Stomach smooth muscle (tissue), 2 donors: ENCODE measurements around the gene SULT1C2.
"Not testable (repeated sequence)": the region's sequence is repeated elsewhere in the genome, so short reads cannot be mapped to it uniquely, and the experiment has no call there.

Experiments
- H3K27ac ChIP-seq: one replicate; pipeline ENCODE4 v1.7.0; 2013; ENCODE audit warnings: mild to moderate bottlenecking, low read length, inconsistent platforms
- H3K27me3 ChIP-seq, 2 donors: one replicate each; pipeline ENCODE4 v1.7.0; 2013; ENCODE audit warnings: low read length in 2 of 2; ENCODE audit not compliant: insufficient read depth in 2 of 2, control insufficient read depth in 1 of 2
- H3K36me3 ChIP-seq, 2 donors: one replicate each; pipeline ENCODE4 v1.7.0; 2013; ENCODE audit warnings: low read length in 2 of 2; ENCODE audit not compliant: control insufficient read depth in 2 of 2, insufficient read depth in 2 of 2
- H3K4me1 ChIP-seq: one replicate; pipeline ENCODE4 v1.7.0; 2013; ENCODE audit warnings: low read length; ENCODE audit not compliant: control insufficient read depth, insufficient read depth
- H3K4me3 ChIP-seq, 2 donors: one replicate each; pipeline ENCODE4 v1.7.0; 2013; ENCODE audit warnings: low read length in 2 of 2
- H3K9ac ChIP-seq, 2 donors: one replicate each; pipeline ENCODE4 v1.7.0; 2013; ENCODE audit warnings: low read length in 2 of 2, mild to moderate bottlenecking in 1 of 2
- H3K9me3 ChIP-seq, 2 donors: one replicate each; pipeline ENCODE4 v1.7.0; 2013; ENCODE audit warnings: low read length in 2 of 2; ENCODE audit not compliant: control insufficient read depth in 2 of 2
- donor health status: healthy.
- donor health status: Pancreatic carcinoma.

The SULT1C2 gene

DNA sequence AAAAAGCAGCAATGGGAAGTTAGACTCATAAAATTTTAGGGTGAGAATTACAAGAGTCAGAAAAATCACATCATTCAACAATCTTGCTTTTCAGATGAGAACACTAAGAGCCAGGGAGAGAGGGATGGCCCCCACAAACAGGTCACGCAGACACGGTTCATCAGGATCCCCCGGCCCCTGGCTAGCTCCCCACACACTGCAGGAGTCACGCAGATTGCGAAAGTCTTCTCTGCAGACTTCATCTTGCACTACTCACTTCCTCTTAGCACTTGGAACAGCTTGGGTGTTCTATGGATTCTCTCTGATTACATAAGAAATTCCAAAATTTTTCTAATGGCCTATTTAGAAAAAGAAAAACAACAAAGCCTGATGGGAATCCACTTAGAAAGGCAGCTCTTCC is 21.6 kb upstream of the SULT1C2 start:
- H3K36me3 ChIP-seq = no peaks in the 10 kb centered on the region
- H3K27ac ChIP-seq = no peak overlapping the region
- H3K27me3 ChIP-seq = no peaks in the 10 kb centered on the region
- H3K4me1 ChIP-seq = no peaks in the 10 kb centered on the region
- no peaks in the 10 kb centered on the region for H3K9me3 ChIP-seq
- H3K9ac ChIP-seq = no peak overlapping the region
- no peak overlapping the region for H3K4me3 ChIP-seq

DNA sequence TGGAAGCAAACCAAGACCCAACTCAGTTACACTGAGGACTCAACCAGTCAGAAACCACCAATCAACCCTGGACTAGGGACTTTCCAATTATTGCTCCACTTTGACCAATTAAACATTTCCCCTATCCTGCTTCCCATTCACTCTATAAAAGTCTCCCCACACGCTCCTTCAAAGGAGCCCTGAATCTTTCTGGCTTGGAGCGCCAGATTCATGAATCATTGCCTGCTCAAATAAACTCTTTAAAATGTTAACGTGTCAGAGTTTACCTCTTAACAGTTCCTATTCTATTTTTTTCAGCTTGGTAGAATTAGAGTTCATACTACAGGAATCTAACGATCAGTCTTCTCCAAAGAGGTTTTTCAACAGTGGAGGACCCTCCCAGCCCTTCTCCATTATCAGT is 20.7 kb upstream of the SULT1C2 start:
- H3K9me3 ChIP-seq = no peaks in the 10 kb centered on the region
- H3K27ac ChIP-seq = no peak overlapping the region
- H3K4me1 ChIP-seq = no peaks in the 10 kb centered on the region
- no peaks in the 10 kb centered on the region for H3K27me3 ChIP-seq
- H3K36me3 ChIP-seq = no peaks in the 10 kb centered on the region
- no peak overlapping the region for H3K9ac ChIP-seq
- no peak overlapping the region for H3K4me3 ChIP-seq

DNA sequence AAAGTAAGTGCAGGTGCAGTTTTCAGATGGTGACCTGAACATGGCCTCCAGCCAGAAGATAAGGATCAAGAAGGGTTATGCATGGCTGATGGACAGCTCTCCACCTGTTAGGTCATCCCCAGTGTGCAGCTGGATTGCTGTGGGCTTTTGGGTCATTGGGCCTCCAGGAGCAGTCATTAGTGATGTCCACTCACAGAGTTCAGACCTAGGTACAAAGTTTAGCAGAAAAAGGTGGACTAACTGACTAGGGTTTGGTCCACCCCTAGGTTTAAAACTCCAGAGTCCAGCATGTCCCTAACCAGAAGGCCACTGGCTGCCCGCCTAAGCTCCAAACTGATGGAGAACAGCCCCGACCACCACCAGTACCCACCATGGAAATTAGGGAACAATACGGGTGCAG is 18.3 kb upstream of the SULT1C2 start:
- Histone ChIP-seq H3K36me3 (no peaks in the 10 kb centered on the region), H3K9me3 (no peaks in the 10 kb centered on the region), H3K27me3 (no peaks in the 10 kb centered on the region), H3K27ac (no peak overlapping the region), H3K4me1 (no peaks in the 10 kb centered on the region), H3K9ac (no peak overlapping the region), H3K4me3 (no peak overlapping the region)

DNA sequence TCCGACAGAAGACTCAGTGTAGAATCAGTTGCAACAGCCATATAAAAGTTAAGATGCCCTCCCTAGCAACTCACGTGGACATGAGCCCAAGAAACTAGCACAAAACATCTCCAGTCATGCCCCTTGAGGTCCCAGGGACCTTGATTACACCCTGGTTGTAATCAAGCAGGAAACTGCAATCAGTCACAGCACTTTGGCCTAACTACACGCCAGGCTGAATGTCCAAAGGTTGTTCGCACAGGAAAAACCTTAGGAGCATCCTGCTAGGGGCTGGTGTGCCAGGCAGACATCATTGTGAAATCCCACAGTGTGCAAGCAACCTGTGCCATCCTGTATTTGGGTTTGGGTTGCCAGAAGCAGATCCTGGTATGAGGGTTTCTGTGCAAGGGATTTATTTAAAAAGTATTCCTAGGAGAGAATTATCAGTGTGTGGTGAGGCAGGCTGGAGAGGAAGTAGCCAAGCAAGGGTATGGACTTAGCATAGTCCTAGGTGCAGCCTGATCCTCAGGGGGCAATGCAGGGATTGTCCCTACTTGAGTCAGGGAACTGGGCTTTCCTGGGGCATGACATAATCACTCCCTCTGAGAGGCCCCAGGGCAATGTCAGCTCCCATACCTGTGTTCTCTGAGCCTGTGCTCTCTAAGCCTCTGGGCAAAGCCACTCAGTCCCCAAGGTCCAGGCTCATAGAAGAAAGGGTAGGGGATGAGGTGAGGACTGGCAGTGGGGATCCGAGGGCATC is 17.8 kb upstream of the SULT1C2 start:
- no peak overlapping the region for H3K9ac ChIP-seq
- no peak overlapping the region for H3K4me3 ChIP-seq
- no peaks in the 10 kb centered on the region for H3K36me3 ChIP-seq
- no peaks in the 10 kb centered on the region for H3K9me3 ChIP-seq
- H3K4me1 ChIP-seq = no peaks in the 10 kb centered on the region
- H3K27ac ChIP-seq = no peak overlapping the region
- no peaks in the 10 kb centered on the region for H3K27me3 ChIP-seq

DNA sequence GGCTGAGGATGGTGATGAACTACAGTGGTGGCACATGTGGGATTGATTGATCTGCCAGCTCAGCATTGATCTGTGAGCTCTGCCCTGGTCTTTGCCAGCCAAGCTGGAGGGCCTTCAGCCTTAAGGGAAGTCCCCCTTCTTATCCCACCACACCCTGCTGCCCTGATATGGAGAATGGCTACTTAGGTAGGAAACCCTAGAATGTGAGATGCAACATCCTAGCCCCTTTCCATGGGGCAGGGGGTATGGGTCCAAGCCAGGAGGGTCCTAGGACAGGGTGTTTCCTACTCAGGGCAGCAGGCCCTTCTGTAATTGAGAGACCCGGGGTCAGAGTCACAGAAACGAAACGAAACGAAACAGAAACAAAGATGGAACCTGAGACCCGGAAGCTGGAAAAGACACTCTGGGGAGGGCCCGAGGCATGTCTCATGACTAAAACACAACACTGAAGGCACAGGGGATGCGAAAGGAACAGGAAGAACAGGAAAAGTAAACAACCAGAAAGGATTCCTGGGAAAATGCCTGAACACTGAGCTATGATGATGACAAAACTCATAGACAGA is 16.9 kb upstream of the SULT1C2 start:
- peak overlapping the region in 1 of 2 donors; percentile 50 for H3K9ac ChIP-seq
- H3K4me3 ChIP-seq = peak overlapping the region; percentile 63 to 69

DNA sequence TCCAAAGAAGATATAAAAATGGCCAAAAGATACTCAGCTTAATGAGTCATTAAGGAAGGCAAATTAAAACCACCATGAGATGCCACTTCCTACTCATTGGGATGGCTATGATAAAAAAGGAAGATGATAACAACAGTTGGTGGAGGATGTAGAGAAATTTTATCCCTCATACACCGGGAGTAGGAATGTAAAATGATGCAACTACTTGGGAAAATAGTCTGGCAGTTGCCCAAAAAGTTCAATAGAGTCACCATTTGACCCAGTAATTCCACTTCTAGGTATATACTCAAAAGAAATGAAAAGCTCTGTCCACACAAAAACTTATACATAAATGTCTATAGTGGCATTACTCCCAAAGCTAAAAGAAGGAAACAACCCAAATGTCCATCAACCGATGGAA is 10.1 kb upstream of the SULT1C2 start:
- Histone ChIP-seq H3K27ac (no peak overlapping the region), H3K27me3 (no peaks in the 10 kb centered on the region), H3K9ac (no peak overlapping the region), H3K4me3 (no peak overlapping the region), H3K36me3 (no peaks in the 10 kb centered on the region), H3K4me1 (no peaks in the 10 kb centered on the region), H3K9me3 (no peaks in the 10 kb centered on the region)

More for the DNA sequence above, 16.9 kb upstream of the SULT1C2 start:
- H3K4me1 ChIP-seq = no peaks in the 10 kb centered on the region
- H3K36me3 ChIP-seq = no peaks in the 10 kb centered on the region
- H3K27ac ChIP-seq = no peak overlapping the region
- H3K9me3 ChIP-seq = no peaks in the 10 kb centered on the region
- no peaks in the 10 kb centered on the region for H3K27me3 ChIP-seq

DNA sequence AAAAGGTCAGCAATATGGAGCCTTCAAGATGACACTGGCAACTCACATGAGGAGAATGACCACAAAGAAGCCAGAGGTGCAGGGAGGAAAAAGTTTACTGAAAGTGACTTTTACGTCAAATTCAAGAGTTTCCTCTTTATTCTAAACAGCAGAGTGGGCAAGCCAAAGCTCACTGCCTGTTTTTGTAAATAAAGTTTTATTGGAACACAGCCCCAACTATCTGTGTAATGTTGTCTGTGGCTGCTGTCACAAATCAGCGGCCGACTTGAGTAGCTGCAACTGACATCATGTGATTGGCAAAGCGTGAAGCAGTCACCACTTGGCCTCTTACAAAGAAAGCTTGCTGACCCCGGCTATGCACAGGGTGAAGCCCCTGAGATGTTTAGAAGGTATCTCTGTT is 9.2 kb upstream of the SULT1C2 start:
- H3K4me1 ChIP-seq = no peaks in the 10 kb centered on the region
- H3K36me3 ChIP-seq = no peaks in the 10 kb centered on the region
- H3K27ac ChIP-seq = no peak overlapping the region
- no peaks in the 10 kb centered on the region for H3K27me3 ChIP-seq
- H3K9me3 ChIP-seq = no peaks in the 10 kb centered on the region
- H3K9ac ChIP-seq = no peak overlapping the region
- no peak overlapping the region for H3K4me3 ChIP-seq

DNA sequence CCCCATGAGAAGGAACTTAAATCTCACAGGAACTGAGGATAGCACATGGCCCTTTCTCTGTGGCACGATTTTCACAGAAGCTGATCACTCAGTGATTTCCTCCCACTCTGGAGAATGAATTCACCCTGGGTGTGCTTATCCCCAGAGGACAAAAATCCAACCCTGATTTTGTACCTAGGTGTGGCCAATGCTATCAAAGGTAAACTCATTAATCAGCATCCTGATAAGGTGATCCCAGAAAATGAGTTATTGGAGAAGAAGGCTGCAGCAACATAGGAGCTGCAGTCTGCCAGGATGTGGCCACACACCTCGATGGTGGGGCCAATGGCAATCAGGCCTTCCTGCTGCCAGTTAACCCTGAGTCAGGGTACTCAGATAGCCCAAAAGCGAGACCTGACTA is 8.2 kb upstream of the SULT1C2 start:
- Histone ChIP-seq H3K9ac (no peak overlapping the region), H3K36me3 (no peaks in the 10 kb centered on the region), H3K9me3 (no peaks in the 10 kb centered on the region), H3K4me1 (no peaks in the 10 kb centered on the region), H3K27ac (no peak overlapping the region), H3K27me3 (no peaks in the 10 kb centered on the region), H3K4me3 (no peak overlapping the region)

DNA sequence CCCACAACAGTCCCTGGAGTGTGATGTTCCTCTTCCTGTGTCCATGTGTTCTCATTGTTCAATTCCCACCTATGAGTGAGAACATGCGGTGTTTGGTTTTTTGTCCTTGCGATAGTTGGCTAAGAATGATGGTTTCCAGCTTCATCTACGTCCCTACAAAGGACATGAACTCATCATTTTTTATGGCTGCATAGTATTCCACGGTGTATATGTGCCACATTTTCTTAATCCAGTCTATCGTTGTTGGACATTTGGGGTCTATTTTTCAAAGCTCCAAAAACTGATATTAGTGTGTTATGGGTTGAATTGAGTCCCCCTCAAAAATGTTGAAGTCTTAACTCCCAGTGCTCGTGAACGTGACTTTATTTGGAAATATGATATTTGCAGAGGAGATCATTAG is 4.1 kb upstream of the SULT1C2 start:
- H3K4me1 ChIP-seq, H3K9me3 ChIP-seq, H3K4me3 ChIP-seq, H3K27ac ChIP-seq, H3K9ac ChIP-seq, H3K36me3 ChIP-seq, H3K27me3 ChIP-seq: not testable (repeated sequence)

DNA sequence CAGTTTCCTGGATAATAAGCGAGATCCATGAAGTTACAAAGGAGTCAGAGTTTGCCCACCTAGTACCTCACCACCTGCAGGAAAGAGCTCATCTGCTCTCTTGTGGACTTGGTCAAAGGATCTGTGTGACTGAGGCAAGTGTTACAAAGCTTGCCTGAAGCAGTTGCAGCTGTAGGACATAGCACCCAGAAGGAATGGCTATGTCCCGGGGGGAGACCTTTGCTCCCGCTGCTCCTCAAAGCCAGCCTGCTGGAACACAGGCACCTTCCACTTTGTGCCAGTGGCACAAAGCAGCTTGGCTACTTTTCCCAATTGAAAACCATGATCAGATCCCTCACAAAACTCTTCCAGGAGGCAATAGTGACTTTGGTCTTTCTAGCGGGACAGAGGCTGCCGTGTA is 3.1 kb upstream of the SULT1C2 start:
- Histone ChIP-seq H3K9me3 (peaks cover 0 to 4% of the 10 kb centered on the region in 2 donors), H3K9ac (no peak overlapping the region), H3K4me1 (no peaks in the 10 kb centered on the region), H3K36me3 (no peaks in the 10 kb centered on the region), H3K27ac (no peak overlapping the region), H3K27me3 (no peaks in the 10 kb centered on the region), H3K4me3 (no peak overlapping the region)

DNA sequence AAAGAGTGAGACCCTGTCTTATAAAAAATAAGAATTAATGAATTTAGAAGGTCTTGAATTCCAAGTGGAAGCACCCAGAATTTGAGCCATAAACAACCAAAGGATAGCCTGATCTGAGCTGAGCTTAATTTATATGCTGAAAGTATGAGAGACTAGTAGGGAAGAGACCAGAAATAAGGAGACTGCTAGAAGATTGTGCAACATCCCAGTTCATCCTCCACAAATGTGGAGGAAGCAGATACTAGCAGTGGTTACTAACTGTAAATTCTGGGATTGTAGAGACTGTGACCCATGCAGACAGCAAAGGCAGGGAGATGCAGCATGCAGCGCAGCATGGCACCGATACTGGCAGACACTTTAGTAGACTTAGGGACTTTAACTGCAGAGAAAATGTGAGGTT is 1.5 kb upstream of the SULT1C2 start:
- no peak overlapping the region for H3K4me3 ChIP-seq
- no peak overlapping the region for H3K27ac ChIP-seq
- H3K9me3 ChIP-seq = peaks cover 0 to 4% of the 10 kb centered on the region in 2 donors
- H3K9ac ChIP-seq = no peak overlapping the region
- no peaks in the 10 kb centered on the region for H3K27me3 ChIP-seq
- H3K36me3 ChIP-seq = no peaks in the 10 kb centered on the region
- no peaks in the 10 kb centered on the region for H3K4me1 ChIP-seq
